Measurements from ENCODE around the gene FRYL.

DNA sequence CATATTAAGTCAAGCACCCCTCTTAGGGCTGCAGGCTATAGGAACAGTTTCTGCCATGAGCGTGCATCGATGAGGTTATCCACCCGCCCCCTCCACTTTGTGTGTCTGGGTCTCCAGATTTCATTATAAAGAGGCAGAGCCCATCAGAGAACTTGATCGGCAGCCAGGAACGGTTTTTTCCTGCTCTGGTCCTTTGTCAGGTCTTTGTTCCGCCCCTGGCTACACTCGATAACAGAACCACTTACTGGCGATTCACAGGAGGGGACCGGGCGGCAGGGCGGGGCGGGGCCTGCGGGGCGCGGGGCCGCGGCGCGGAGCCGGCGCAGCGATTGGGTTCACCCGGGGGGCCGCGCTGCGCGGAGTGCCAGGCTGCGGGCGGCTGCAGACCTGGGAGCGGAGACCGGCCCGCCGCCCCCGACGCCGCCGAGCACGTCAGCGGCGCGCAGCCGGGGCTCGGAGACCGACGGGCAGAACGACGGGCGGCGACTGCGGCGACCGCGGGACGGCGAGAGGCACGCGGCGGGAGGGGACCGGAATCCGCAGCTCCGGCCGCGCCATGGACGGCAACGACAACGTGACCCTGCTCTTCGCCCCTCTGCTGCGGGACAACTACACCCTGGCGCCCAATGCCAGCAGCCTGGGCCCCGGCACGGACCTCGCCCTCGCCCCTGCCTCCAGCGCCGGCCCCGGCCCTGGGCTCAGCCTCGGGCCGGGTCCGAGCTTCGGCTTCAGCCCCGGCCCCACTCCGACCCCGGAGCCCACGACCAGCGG lies 296.9 kb downstream of the FRYL start, which contains the start of gene SLC10A4:
- TF ChIP-seq POLR2A (IDR thresholded peaks at IDR 0.05; ENCODE audit: low read depth, low read length), result no peak
- TF ChIP-seq TAF1 (IDR thresholded peaks at IDR 0.05; ENCODE audit: borderline replicate concordance, low read depth, low read length), result no peak
